SK-N-SH (cell line): ENCODE measurements around the gene BCL2L11. TPM values are rescaled to one million over a fixed set of nuclear protein-coding genes. Genes with fewer than 3 reads are reported as not detected.

Experiments
- CTCF ChIA-PET: fragments of 300-600, 350-600 bp; formaldehyde crosslinking; extraction: SDS; loops from one replicate; lab custom pipeline; 2021; lab: Yijun Ruan, JAX
- POLR2A ChIA-PET: fragments of 350-600 bp; sonication (Branson Sonifier 250); formaldehyde crosslinking; extraction: SDS; loops from one replicate; lab custom pipeline; 2020; ENCODE audit warnings: antibody characterized with exemption, inconsistent platforms; lab: Yijun Ruan, JAX
- DNase-seq: peaks from one replicate; pipeline ENCODE4 v3.0.0; 2012
- H2AFZ ChIP-seq: fragments of 200-600 bp; sonication (generic); 2 replicates; pipeline ENCODE4 v1.8.1; 2016; ENCODE audit warnings: antibody characterized with exemption, mild to moderate bottlenecking, low read depth
- H3F3A ChIP-seq: fragments of 200-600 bp; sonication (generic); replicated peaks from 2 replicates; pipeline ENCODE3; 2016; ENCODE audit warnings: antibody characterized with exemption, mild to moderate bottlenecking; ENCODE audit not compliant: insufficient read depth
- H3K27ac ChIP-seq, 2 experiments: fragments of 200-500 bp in 1 of 2; fragments of 200-600 bp in 1 of 2; sonication (Bioruptor generic) in 1 of 2; sonication (generic), shearing (Covaris generic) in 1 of 2; 2 replicates each; pipeline versions ENCODE4 v1.5.1 to v1.6.1; 2014 to 2016; ENCODE audit warnings: low read depth in 2 of 2, inconsistent platforms in 1 of 2, low read length in 1 of 2, mild to moderate bottlenecking in 1 of 2, mixed read lengths in 1 of 2
- H3K27me3 ChIP-seq: fragments of 200-600 bp; sonication (generic), shearing (Covaris generic); 2 replicates; pipeline ENCODE4 v1.6.1; 2016; ENCODE audit warnings: mixed run types; ENCODE audit not compliant: insufficient read depth
- H3K36me3 ChIP-seq, 2 experiments: fragments of 200-500 bp in 1 of 2; fragments of 200-600 bp in 1 of 2; sonication (Bioruptor generic) in 1 of 2; sonication (generic) in 1 of 2; replicated peaks in 1 of 2; 2 replicates each; pipeline versions ENCODE3 to v1.5.1; 2014 to 2016; ENCODE audit warnings: low read length in 1 of 2, mild to moderate bottlenecking in 1 of 2; ENCODE audit not compliant: insufficient read depth in 2 of 2, control insufficient read depth in 1 of 2
- H3K4me1 ChIP-seq, 2 experiments: fragments of 200-500 bp in 1 of 2; fragments of 200-600 bp in 1 of 2; sonication (Bioruptor generic) in 1 of 2; sonication (generic), shearing (Covaris generic) in 1 of 2; 2 replicates each; pipeline versions ENCODE4 v1.5.1 to v1.6.1; 2014 to 2016; ENCODE audit warnings: low read depth in 1 of 2, low read length in 1 of 2, mixed run types in 1 of 2; ENCODE audit not compliant: insufficient read depth in 2 of 2, control insufficient read depth in 1 of 2
- H3K4me2 ChIP-seq: fragments of 200-600 bp; sonication (generic), shearing (Covaris generic); 2 replicates; pipeline ENCODE4 v1.6.1; 2017; ENCODE audit warnings: mixed run types
- H3K4me3 ChIP-seq, 2 experiments: fragments of 200-500 bp in 1 of 2; fragments of 200-600 bp in 1 of 2; sonication (Bioruptor generic) in 1 of 2; sonication (generic), shearing (Covaris generic) in 1 of 2; 2 replicates each; pipeline versions ENCODE4 v1.5.1 to v1.8.1; 2014 to 2016; ENCODE audit warnings: low read depth in 2 of 2, inconsistent platforms in 1 of 2, low read length in 1 of 2, mild to moderate bottlenecking in 1 of 2, mixed read lengths in 1 of 2, moderate library complexity in 1 of 2
- H3K79me2 ChIP-seq: fragments of 200-600 bp; sonication (generic); 2 replicates; pipeline ENCODE4 v1.8.1; 2017; ENCODE audit warnings: mild to moderate bottlenecking; ENCODE audit not compliant: insufficient read depth
- H3K9ac ChIP-seq: fragments of 200-600 bp; sonication (generic); 2 replicates; pipeline ENCODE4 v1.6.1; 2017; ENCODE audit warnings: mixed run types
- H3K9me2 ChIP-seq: fragments of 200-600 bp; sonication (generic); 2 replicates; pipeline ENCODE4 v1.6.1; 2017; ENCODE audit warnings: mixed run types
- H3K9me3 ChIP-seq: fragments of 200-600 bp; sonication (generic); 2 replicates; pipeline ENCODE4 v1.6.1; 2017; ENCODE audit warnings: mixed run types, mild to moderate bottlenecking, moderate library complexity
- H4K20me1 ChIP-seq: fragments of 200-600 bp; sonication (generic); 2 replicates; pipeline ENCODE4 v1.6.1; 2017; ENCODE audit warnings: mild to moderate bottlenecking, mixed run types; ENCODE audit not compliant: insufficient read depth
- EP300 ChIP-seq, 2 experiments: IDR thresholded peaks; 2 replicates each; pipeline versions ENCODE4 v1.4.0 to v1.6.1; 2012; ENCODE audit warnings: borderline replicate concordance in 1 of 2, low read depth in 1 of 2, low read length in 1 of 2
- EZH2phosphoT487 ChIP-seq: fragments of 200-600 bp; sonication (generic); IDR thresholded peaks from 2 replicates; pipeline ENCODE4 v1.6.1; 2017; ENCODE audit warnings: low read depth, mixed run types, mild to moderate bottlenecking, antibody characterized with exemption, moderate library complexity, borderline replicate concordance
- FOXM1 ChIP-seq: IDR thresholded peaks from 2 replicates; pipeline ENCODE4 v1.4.0; 2012; ENCODE audit warnings: low read depth, mild to moderate bottlenecking
- JUND ChIP-seq: IDR thresholded peaks from 2 replicates; pipeline ENCODE4 v1.4.0; 2012
- MXI1 ChIP-seq: IDR thresholded peaks from 2 replicates; pipeline ENCODE4 v1.6.1; 2012; ENCODE audit warnings: mild to moderate bottlenecking, low read depth, low read length, improper control_type of control experiment
- POLR2AphosphoS5 ChIP-seq: IDR thresholded peaks from 2 replicates; pipeline ENCODE4 v1.6.1; 2012; ENCODE audit warnings: low read depth, low read length
- RAD21 ChIP-seq: IDR thresholded peaks from 2 replicates; pipeline ENCODE4 v1.6.1; 2012; ENCODE audit warnings: mild to moderate bottlenecking, low read length
- RCOR1 ChIP-seq: fragments of 150-350 bp; IDR thresholded peaks from 2 replicates; pipeline ENCODE4 v1.6.1; 2017; ENCODE audit warnings: antibody characterized with exemption, low read length
- RXRA ChIP-seq: IDR thresholded peaks from 2 replicates; pipeline ENCODE4 v1.4.0; 2012; ENCODE audit warnings: low read depth, mild to moderate bottlenecking, borderline replicate concordance
- SIN3A ChIP-seq: IDR thresholded peaks from 2 replicates; pipeline ENCODE4 v1.6.1; 2012; ENCODE audit warnings: low read depth, mild to moderate bottlenecking, low read length, moderate library complexity, borderline replicate concordance
- SMC3 ChIP-seq: IDR thresholded peaks from 2 replicates; pipeline ENCODE4 v1.6.1; 2012; ENCODE audit warnings: low read depth, low read length, improper control_type of control experiment
- TAF1 ChIP-seq: IDR thresholded peaks from 2 replicates; pipeline ENCODE4 v1.6.1; 2012; ENCODE audit warnings: low read depth, mild to moderate bottlenecking, low read length, moderate library complexity, borderline replicate concordance
- TCF12 ChIP-seq: IDR thresholded peaks from 2 replicates; pipeline ENCODE4 v1.4.0; 2012
- WGBS: methylation state at CpG from one replicate; pipeline ENCODE4 v1.1.6; 2017; ENCODE audit warnings: low lambda C conversion rate; 5-methylcytosine and 5-hydroxymethylcytosine counted together
- polyA plus RNA-seq, 3 experiments: library from polyadenylated mRNA; depleted of rRNA; stranded (reverse); fragments of >200 nt; gene quantifications; 2 replicates each; pipeline ENCODE4 v1.2.3, GENCODE V29; 2012
- TF ChIP-seq, protein P1 (sequence below): fragments of 150-350 bp; IDR thresholded peaks from 2 replicates; pipeline ENCODE4 v1.6.1; 2016; ENCODE audit warnings: mild to moderate bottlenecking, low read depth, low read length
- TF ChIP-seq, protein P2 (sequence below): IDR thresholded peaks from 2 replicates; pipeline ENCODE4; 2012
- TF ChIP-seq, protein P3 (sequence below): IDR thresholded peaks from 2 replicates; pipeline ENCODE4 v1.4.0; 2012; ENCODE audit warnings: low read depth

BCL2L11 gene
- polyA plus RNA-seq, 1 of the 3 experiments (the other 2 are of a cell fraction) = 3.3 TPM

DNA sequence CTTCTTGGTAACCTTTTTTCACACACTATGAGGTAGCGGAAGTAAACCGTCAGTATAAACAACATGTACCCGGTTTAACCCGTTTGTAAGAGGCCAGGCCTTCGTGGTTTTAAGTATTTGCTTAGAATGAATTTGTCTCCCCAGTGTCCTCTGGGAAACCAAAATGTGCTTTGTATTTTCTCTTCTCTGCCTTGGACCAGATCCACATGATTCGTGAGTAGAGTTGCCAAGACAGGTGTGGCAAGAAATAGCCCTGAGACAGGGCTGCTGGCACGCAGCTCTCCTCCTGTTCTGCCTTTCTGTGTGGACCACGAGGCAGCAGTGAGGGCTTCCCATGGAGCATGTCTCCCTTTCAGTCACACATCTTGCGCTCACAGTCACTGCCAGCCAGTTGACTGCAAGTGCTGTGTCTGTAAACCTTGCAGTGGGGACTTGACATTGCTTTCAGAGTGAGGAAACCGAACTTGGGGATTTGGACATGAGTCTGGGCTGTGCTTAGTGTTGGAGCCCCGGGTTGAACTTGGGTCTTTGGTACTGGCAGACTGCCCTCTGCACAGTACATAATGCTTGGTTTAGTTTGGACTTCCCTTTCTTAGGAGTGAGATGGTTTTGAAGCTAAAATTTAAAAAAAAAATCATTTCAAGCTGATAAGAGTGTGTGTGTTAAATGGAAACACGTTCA, 19.1 kb downstream of the BCL2L11 start:
- no peaks in the 10 kb centered on the region for H3F3A ChIP-seq
- H4K20me1 ChIP-seq = no peaks in the 10 kb centered on the region; the same call in 1 of the 2 replicates
- TF ChIP-seq EP300 (IDR thresholded peaks at IDR 0.05; ENCODE audit: borderline replicate concordance in 1 of 2, low read depth in 1 of 2, low read length in 1 of 2) (no peak), SIN3A (no peak), TAF1 (no peak)
- H3K9me3 ChIP-seq = no peaks in the 10 kb centered on the region
- H3K36me3 ChIP-seq = peaks cover 0 to 20% of the 10 kb centered on the region in 2 experiments
- H2AFZ ChIP-seq = no peak overlapping the region
- ChIA-PET POLR2A (interaction anchor here (0.7 kb wide), 1 partner anchor 19 kb away, joined by 3 read pairs; the partner anchor contains the start of gene BCL2L11), CTCF (no interaction called here)
- 0 out of 2 replicates have a peak, but pooled peaks cover 4% of the 10 kb centered on the region for H3K79me2 ChIP-seq
- H3K4me3 ChIP-seq = no peak overlapping the region
- H3K4me1 ChIP-seq = peaks cover 4 to 22% of the 10 kb centered on the region in 2 experiments; a peak in 2 of 4 replicates
- H3K4me2 ChIP-seq = no peak overlapping the region
- H3K27ac ChIP-seq = no peak overlapping the region; a peak in 1 of 4 replicates
- no peak for DNase-seq
- H3K27me3 ChIP-seq = no peaks in the 10 kb centered on the region
- H3K9ac ChIP-seq = no peak overlapping the region
- no peaks in the 10 kb centered on the region for H3K9me2 ChIP-seq
- WGBS = 82% methylated on average over 11 of the region's 12 CpGs

DNA sequence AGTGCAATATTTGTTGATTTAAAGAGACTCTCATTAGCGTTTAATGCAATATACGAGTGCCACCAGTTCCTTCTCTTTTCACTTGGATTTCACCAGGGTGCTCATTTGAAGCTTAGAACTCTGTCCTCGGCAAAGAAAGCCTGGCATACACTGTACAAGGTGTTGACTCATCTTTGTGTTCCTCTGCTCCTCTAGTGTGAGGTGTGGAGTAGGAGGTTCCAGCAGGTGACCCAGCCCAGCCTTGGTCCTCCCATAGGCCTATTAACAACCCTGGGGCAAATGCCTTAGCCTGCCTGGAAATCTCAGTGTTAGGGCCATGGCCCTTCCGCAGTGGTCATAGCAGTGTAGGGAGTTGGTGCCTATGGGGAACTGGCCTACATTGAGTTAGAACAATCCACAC, 20.1 kb downstream of the BCL2L11 start:
- Histone ChIP-seq H3K27ac (no peak overlapping the region), H3K27me3 (no peaks in the 10 kb centered on the region), H3K9me3 (no peaks in the 10 kb centered on the region), H2AFZ (no peak overlapping the region), H3K9ac (no peak overlapping the region), H3K4me1 (peaks cover 4 to 20% of the 10 kb centered on the region in 2 experiments; a peak in 2 of 4 replicates), H4K20me1 (no peaks in the 10 kb centered on the region; the same call in 1 of the 2 replicates), H3K79me2 (0 out of 2 replicates have a peak, but pooled peaks cover 4% of the 10 kb centered on the region), H3K4me2 (no peak overlapping the region), H3K36me3 (peaks cover 0 to 15% of the 10 kb centered on the region in 2 experiments), H3K9me2 (no peaks in the 10 kb centered on the region), H3F3A (no peaks in the 10 kb centered on the region), H3K4me3 (no peak overlapping the region)
- DNase-seq = no peak
- POLR2A ChIA-PET = no interaction called here
- no peak for TF ChIP-seq EZH2phosphoT487
- TF ChIP-seq RAD21 = no peak
- TF ChIP-seq, protein P1, sequence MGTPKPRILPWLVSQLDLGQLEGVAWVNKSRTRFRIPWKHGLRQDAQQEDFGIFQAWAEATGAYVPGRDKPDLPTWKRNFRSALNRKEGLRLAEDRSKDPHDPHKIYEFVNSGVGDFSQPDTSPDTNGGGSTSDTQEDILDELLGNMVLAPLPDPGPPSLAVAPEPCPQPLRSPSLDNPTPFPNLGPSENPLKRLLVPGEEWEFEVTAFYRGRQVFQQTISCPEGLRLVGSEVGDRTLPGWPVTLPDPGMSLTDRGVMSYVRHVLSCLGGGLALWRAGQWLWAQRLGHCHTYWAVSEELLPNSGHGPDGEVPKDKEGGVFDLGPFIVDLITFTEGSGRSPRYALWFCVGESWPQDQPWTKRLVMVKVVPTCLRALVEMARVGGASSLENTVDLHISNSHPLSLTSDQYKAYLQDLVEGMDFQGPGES = no peak
- TF ChIP-seq SMC3 = no peak
- no peak for TF ChIP-seq JUND
- TF ChIP-seq, protein P2, sequence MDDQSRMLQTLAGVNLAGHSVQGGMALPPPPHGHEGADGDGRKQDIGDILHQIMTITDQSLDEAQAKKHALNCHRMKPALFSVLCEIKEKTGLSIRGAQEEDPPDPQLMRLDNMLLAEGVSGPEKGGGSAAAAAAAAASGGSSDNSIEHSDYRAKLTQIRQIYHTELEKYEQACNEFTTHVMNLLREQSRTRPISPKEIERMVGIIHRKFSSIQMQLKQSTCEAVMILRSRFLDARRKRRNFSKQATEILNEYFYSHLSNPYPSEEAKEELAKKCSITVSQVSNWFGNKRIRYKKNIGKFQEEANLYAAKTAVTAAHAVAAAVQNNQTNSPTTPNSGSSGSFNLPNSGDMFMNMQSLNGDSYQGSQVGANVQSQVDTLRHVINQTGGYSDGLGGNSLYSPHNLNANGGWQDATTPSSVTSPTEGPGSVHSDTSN = no peak
- no peak for TF ChIP-seq TCF12
- no peak for TF ChIP-seq POLR2AphosphoS5
- TF ChIP-seq RCOR1 = no peak
- TF ChIP-seq FOXM1 = no peak
- TF ChIP-seq RXRA = no peak
- TF ChIP-seq, protein P3, sequence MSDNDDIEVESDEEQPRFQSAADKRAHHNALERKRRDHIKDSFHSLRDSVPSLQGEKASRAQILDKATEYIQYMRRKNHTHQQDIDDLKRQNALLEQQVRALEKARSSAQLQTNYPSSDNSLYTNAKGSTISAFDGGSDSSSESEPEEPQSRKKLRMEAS = no peak
- no peak for TF ChIP-seq MXI1
- CTCF ChIA-PET = no interaction called here
- 90% methylated on average over 4 of the region's 4 CpGs for WGBS
